ENCODE data around the gene MED14.

- no peak for TF ChIP-seq CTCF (IDR thresholded peaks at IDR 0.05)
- TF ChIP-seq POLR2A (IDR thresholded peaks at IDR 0.05) = no peak
Observed at GRCh38 chrX:40623665-40624064, 111.7 kb downstream of the MED14 start.
